ENCODE measurements around the gene SPIRE2. TPM values are rescaled to one million over a fixed set of nuclear protein-coding genes. Genes with fewer than 3 reads are reported as not detected.

The SPIRE2 gene
- total and polyA plus RNA-seq, 2 of the 4 experiments (the other 2 are of a cell fraction) = 0.72 to 1.9 TPM

DNA sequence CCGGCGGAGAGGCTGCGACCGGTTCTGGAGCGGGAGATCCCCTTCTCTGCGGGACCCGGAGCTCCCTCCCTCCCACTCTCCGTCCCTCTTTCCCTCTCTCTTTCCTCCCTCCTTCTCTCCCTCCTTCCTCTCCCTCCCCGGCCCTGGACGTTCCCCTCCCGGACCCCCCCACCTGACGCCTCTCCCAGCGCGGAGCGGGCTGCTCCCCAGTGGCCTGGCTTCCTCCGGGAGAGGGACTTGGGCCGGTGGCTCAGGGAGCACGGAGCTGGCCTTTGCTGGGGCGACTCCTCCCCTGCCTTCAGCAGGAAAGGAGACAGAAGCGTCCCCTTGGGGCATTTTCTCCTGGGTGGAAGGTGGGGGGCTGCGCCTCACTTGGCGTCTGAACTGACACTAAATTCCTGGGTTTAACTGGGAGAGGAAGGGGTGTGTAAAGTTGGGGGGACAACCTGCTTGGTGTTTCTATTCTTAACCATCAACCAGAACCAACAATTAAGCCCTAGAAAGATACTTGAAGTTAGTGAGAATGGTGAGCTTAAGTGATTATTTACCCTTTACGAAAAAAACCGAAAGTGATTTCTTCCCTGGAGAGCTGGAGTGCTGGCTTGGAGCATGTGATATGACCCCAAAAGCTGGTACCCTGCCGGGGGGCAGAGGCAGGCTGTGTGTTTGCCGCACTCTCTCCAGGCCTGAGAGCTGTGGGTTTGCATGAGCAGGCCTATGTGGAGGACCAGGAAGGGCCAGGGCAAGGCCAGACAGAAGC is 775 bp downstream of the SPIRE2 start:
- dilution Hi-C loops (cut with HindIII; ENCODE audit: low sequenced_read_pairs, unreplicated experiment) (no loop called here), in situ Hi-C loops (cut with MboI; ENCODE audit: low sequenced_read_pairs) (no loop called here), intact Hi-C loops (cut with micrococcal nuclease) (no loop called here)
- no peak overlapping the region for H3K14ac ChIP-seq (replicated peaks; ENCODE audit: low read depth, low read length)
- H3K27ac ChIP-seq (ENCODE audit: insufficient read depth, low read length) = no peak overlapping the region
- H4K20me1 ChIP-seq (ENCODE audit: insufficient read depth, low read length) = no peaks in the 10 kb centered on the region
- H2BK20ac ChIP-seq (ENCODE audit: low read depth, low read length) = no peak overlapping the region
- peaks cover 6% of the 10 kb centered on the region; the same call in 1 of the 2 replicates for H3K4me1 ChIP-seq (ENCODE audit: control insufficient read depth, insufficient read depth, low read length)
- no peaks in the 10 kb centered on the region for H3K27me3 ChIP-seq (ENCODE audit: control insufficient read depth, insufficient read depth, low read length)
- H2AFZ ChIP-seq (replicated peaks; ENCODE audit: low read length, poor library complexity) = peak overlapping the region; percentile 91
- H2BK15ac ChIP-seq (ENCODE audit: low read depth, low read length) = no peak overlapping the region
- CTCF ChIA-PET = interaction anchor here (0.6 kb wide), 1 partner anchor 52 kb away, joined by 3 read pairs; no protein-coding TSS in a partner anchor
- no peaks in the 10 kb centered on the region for H3K36me3 ChIP-seq (ENCODE audit: control insufficient read depth, insufficient read depth, low read length)
- H2AK5ac ChIP-seq (ENCODE audit: low read depth, low read length) = no peak overlapping the region
- no peak overlapping the region for H2AK9ac ChIP-seq (replicated peaks; ENCODE audit: low read depth, low read length, poor library complexity)
- POLR2A ChIA-PET (ENCODE audit: unreplicated experiment) = no interaction called here
- no peak overlapping the region for H2BK120ac ChIP-seq (ENCODE audit: low read depth, low read length)
- H3K23ac ChIP-seq (ENCODE audit: low read depth, low read length) = no peak overlapping the region
- 13% methylated on average over 9 of the region's 26 CpGs; no CpG with 5 or more reads in 1 of the 2 experiments for WGBS, 2 experiments (ENCODE audit: extremely low coverage in 2 of 2, insufficient read length in 1 of 2)
- H3K18ac ChIP-seq (ENCODE audit: low read depth, low read length) = no peak overlapping the region
- no peak overlapping the region for H2BK5ac ChIP-seq (ENCODE audit: low read depth, low read length, poor library complexity, severe bottlenecking)
- DNase-seq (no peak), ATAC-seq (ENCODE audit: low read depth) (peak; percentile 16)
- no TSS peak for BruUV-seq (replicated peaks)
- no peak overlapping the region for H3K4ac ChIP-seq (ENCODE audit: low read depth, low read length)
- no peak overlapping the region for H3K56ac ChIP-seq (ENCODE audit: extremely low read depth, insufficient read depth, low read length)
- peak overlapping the region; percentile 47 for H3K4me3 ChIP-seq (ENCODE audit: insufficient read depth, low read depth, low read length)
- no peak overlapping the region for H3K9ac ChIP-seq (ENCODE audit: low read depth, low read length)
- no peaks in the 10 kb centered on the region for H3K9me1 ChIP-seq (ENCODE audit: insufficient read depth, low read length)
- H3K9me3 ChIP-seq (ENCODE audit: control insufficient read depth, insufficient read depth, low read length) = no peaks in the 10 kb centered on the region; the same call in 1 of the 2 replicates
- H4K8ac ChIP-seq (ENCODE audit: low read depth in 2 of 2, low read length in 2 of 2) = no peak overlapping the region
- H4K5ac ChIP-seq (ENCODE audit: low read depth, low read length) = no peak overlapping the region
- H3K4me2 ChIP-seq (ENCODE audit: low read depth, low read length) = peak overlapping the region; percentile 56
- TF ChIP-seq FOS (IDR thresholded peaks at IDR 0.05; ENCODE audit: low read depth, low read length) (no peak), MXI1 (IDR thresholded peaks at IDR 0.05; ENCODE audit: borderline replicate concordance, low read depth, low read length) (no peak), RFX5 (IDR thresholded peaks at IDR 0.05; ENCODE audit: low read depth, low read length) (no peak), NFE2L2 (IDR thresholded peaks at IDR 0.05; ENCODE audit: low read depth, low read length) (no peak), MAZ (IDR thresholded peaks at IDR 0.05; ENCODE audit: borderline replicate concordance, low read depth, low read length) (no peak), RAD21 (IDR thresholded peaks at IDR 0.05; ENCODE audit: low read length) (no peak), RCOR1 (IDR thresholded peaks at IDR 0.05; ENCODE audit: insufficient replicate concordance, low read length) (no peak), SMC3 (IDR thresholded peaks at IDR 0.05; ENCODE audit: low read depth, low read length) (no peak), POLR2A (IDR thresholded peaks at IDR 0.05; ENCODE audit: low read depth, low read length) (no peak)
- TF ChIP-seq, protein P1, sequence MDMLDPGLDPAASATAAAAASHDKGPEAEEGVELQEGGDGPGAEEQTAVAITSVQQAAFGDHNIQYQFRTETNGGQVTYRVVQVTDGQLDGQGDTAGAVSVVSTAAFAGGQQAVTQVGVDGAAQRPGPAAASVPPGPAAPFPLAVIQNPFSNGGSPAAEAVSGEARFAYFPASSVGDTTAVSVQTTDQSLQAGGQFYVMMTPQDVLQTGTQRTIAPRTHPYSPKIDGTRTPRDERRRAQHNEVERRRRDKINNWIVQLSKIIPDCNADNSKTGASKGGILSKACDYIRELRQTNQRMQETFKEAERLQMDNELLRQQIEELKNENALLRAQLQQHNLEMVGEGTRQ (IDR thresholded peaks at IDR 0.05; ENCODE audit: low read depth, low read length) = no peak
- TF ChIP-seq, protein P2, sequence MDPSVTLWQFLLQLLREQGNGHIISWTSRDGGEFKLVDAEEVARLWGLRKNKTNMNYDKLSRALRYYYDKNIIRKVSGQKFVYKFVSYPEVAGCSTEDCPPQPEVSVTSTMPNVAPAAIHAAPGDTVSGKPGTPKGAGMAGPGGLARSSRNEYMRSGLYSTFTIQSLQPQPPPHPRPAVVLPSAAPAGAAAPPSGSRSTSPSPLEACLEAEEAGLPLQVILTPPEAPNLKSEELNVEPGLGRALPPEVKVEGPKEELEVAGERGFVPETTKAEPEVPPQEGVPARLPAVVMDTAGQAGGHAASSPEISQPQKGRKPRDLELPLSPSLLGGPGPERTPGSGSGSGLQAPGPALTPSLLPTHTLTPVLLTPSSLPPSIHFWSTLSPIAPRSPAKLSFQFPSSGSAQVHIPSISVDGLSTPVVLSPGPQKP (IDR thresholded peaks at IDR 0.05; ENCODE audit: borderline replicate concordance, low read depth, low read length) = no peak
- TF ChIP-seq, protein P3, sequence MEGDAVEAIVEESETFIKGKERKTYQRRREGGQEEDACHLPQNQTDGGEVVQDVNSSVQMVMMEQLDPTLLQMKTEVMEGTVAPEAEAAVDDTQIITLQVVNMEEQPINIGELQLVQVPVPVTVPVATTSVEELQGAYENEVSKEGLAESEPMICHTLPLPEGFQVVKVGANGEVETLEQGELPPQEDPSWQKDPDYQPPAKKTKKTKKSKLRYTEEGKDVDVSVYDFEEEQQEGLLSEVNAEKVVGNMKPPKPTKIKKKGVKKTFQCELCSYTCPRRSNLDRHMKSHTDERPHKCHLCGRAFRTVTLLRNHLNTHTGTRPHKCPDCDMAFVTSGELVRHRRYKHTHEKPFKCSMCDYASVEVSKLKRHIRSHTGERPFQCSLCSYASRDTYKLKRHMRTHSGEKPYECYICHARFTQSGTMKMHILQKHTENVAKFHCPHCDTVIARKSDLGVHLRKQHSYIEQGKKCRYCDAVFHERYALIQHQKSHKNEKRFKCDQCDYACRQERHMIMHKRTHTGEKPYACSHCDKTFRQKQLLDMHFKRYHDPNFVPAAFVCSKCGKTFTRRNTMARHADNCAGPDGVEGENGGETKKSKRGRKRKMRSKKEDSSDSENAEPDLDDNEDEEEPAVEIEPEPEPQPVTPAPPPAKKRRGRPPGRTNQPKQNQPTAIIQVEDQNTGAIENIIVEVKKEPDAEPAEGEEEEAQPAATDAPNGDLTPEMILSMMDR (conservative IDR thresholded peaks at IDR 0.05; ENCODE audit: low read depth, low read length) = no peak
- peaks cover 0 to 4% of the 10 kb centered on the region in 2 experiments; a peak in 1 of 4 replicates for H3K79me1 ChIP-seq (ENCODE audit: low read depth in 1 of 2, low read length in 2 of 2)
- H4K91ac ChIP-seq (ENCODE audit: insufficient read depth, low read depth, low read length) = no peak overlapping the region

Measured in IMR-90 (cell line).